HCT116 (cell line): Measurements from ENCODE around the gene FBXO11. TPM values are rescaled to one million over a fixed set of nuclear protein-coding genes. Genes with fewer than 3 reads are reported as not detected.

Experiments used
- ATAC-seq: fragments of 200-7000 bp; cut with Tn5 transposase; 2 replicates; pipeline ENCODE4 v1.9.1; 2020; ENCODE audit warnings: mild to moderate bottlenecking, moderate library complexity
- BruUV-seq: library from RNA; stranded (reverse); fragments of 400-500 nt; replicated peaks from 2 replicates; lab custom pipeline; 2021; lab: Mats Ljungman, UMichigan
- CTCF ChIA-PET: fragments of 300-600 bp; sonication (Branson Sonifier 250); formaldehyde crosslinking; loops from one replicate; lab custom pipeline; 2021; ENCODE audit warnings: antibody characterized with exemption; lab: Charles Lee
- POLR2A ChIA-PET: fragments of 300-600, 350-600 bp; sonication (Branson Sonifier 250); formaldehyde crosslinking; loops from one replicate; lab custom pipeline; 2021; ENCODE audit warnings: antibody characterized with exemption; lab: Charles Lee
- RAD21 ChIA-PET, 2 experiments: fragments of 300-600 bp; sonication (Branson Sonifier 250); formaldehyde crosslinking; loops; one replicate each; lab custom pipeline; 2023; ENCODE audit warnings: low total read pairs in 2 of 2; ENCODE audit not compliant: uncharacterized antibody in 2 of 2, unreplicated experiment in 2 of 2, low non-redundant PET in 1 of 2; lab: Charles Lee
- DNase-seq: peaks from one replicate; pipeline ENCODE4 v3.0.0-alpha.2; 2010; ENCODE audit warnings: low read depth, low spot score
- H2AFZ ChIP-seq: fragments of 200-600 bp; shearing (Covaris generic), sonication (generic); 2 replicates; pipeline ENCODE4 v1.6.1; 2017; ENCODE audit warnings: low read depth, mixed run types, mixed read lengths, antibody characterized with exemption, low read length; ENCODE audit not compliant: poor library complexity, severe bottlenecking
- H3K27ac ChIP-seq: 2 replicates; pipeline ENCODE4 v1.5.1; 2012; ENCODE audit warnings: low read depth, low read length
- H3K27me3 ChIP-seq: fragments of 200-600 bp; sonication (generic); 2 replicates; pipeline ENCODE4 v1.6.1; 2016; ENCODE audit warnings: mixed run types, low read length, mixed read lengths; ENCODE audit not compliant: insufficient read depth
- H3K36me3 ChIP-seq, 2 experiments: fragments of 200-500 bp in 1 of 2; fragments of 200-600 bp in 1 of 2; sonication (Bioruptor generic) in 1 of 2; sonication (generic) in 1 of 2; 2 replicates each; pipeline versions ENCODE4 v1.5.1 to v1.6.1; 2014 to 2016; ENCODE audit warnings: low read length in 2 of 2, inconsistent platforms in 1 of 2, mixed read lengths in 1 of 2, mixed run types in 1 of 2; ENCODE audit not compliant: insufficient read depth in 2 of 2, control insufficient read depth in 1 of 2
- H3K4me1 ChIP-seq, 2 experiments: fragments of 200-600 bp in 1 of 2; sonication (generic) in 1 of 2; 2 replicates each; pipeline versions ENCODE4 v1.5.1 to v1.6.1; 2012 to 2017; ENCODE audit warnings: low read length in 2 of 2, inconsistent platforms in 1 of 2, mild to moderate bottlenecking in 1 of 2, mixed read lengths in 1 of 2, mixed run types in 1 of 2, moderate library complexity in 1 of 2; ENCODE audit not compliant: insufficient read depth in 2 of 2, control insufficient read depth in 1 of 2
- H3K4me2 ChIP-seq: fragments of 200-600 bp; sonication (generic); 2 replicates; pipeline ENCODE4 v1.6.1; 2017; ENCODE audit warnings: mixed run types, low read length, mixed read lengths
- H3K4me3 ChIP-seq, 2 experiments: fragments of 200-600 bp in 1 of 2; sonication (generic) in 1 of 2; replicated peaks in 1 of 2; 2 replicates each; pipeline ENCODE4 v1.5.1; 2011 to 2016; ENCODE audit warnings: low read length in 2 of 2, control low read depth in 1 of 2, low read depth in 1 of 2, mild to moderate bottlenecking in 1 of 2, mixed read lengths in 1 of 2, mixed run types in 1 of 2
- H3K79me2 ChIP-seq: fragments of 200-600 bp; sonication (generic); 2 replicates; pipeline ENCODE4 v1.6.1; 2017; ENCODE audit warnings: mild to moderate bottlenecking, mixed run types, low read length, moderate library complexity, mixed read lengths; ENCODE audit not compliant: insufficient read depth
- H3K9ac ChIP-seq: fragments of 200-600 bp; sonication (generic); 2 replicates; pipeline ENCODE4 v1.6.1; 2016; ENCODE audit warnings: low read length, mixed read lengths
- H3K9me2 ChIP-seq: fragments of 200-600 bp; sonication (generic), shearing (Covaris generic); 2 replicates; pipeline ENCODE4 v1.6.1; 2017; ENCODE audit warnings: mixed run types, mild to moderate bottlenecking, moderate library complexity; ENCODE audit not compliant: insufficient read depth
- H3K9me3 ChIP-seq, 2 experiments: fragments of 200-500 bp in 1 of 2; fragments of 200-600 bp in 1 of 2; sonication (Bioruptor generic) in 1 of 2; sonication (generic) in 1 of 2; 2 replicates each; pipeline ENCODE4 v1.6.1; 2014 to 2017; ENCODE audit warnings: low read length in 2 of 2, mixed read lengths in 2 of 2, inconsistent platforms in 1 of 2, low read depth in 1 of 2, mild to moderate bottlenecking in 1 of 2, mixed run types in 1 of 2, moderate library complexity in 1 of 2; ENCODE audit not compliant: control insufficient read depth in 1 of 2, insufficient read depth in 1 of 2
- H4K20me1 ChIP-seq: fragments of 200-600 bp; sonication (generic), shearing (Covaris generic); 2 replicates; pipeline ENCODE4 v1.6.1; 2017; ENCODE audit warnings: mixed run types, mild to moderate bottlenecking, moderate library complexity; ENCODE audit not compliant: insufficient read depth
- CEBPB ChIP-seq: IDR thresholded peaks from 2 replicates; pipeline ENCODE4 v1.6.1; 2012; ENCODE audit warnings: low read depth
- ELF1 ChIP-seq: IDR thresholded peaks from 2 replicates; pipeline ENCODE4 v1.6.1; 2012; ENCODE audit warnings: low read depth, borderline replicate concordance
- FOSL1 ChIP-seq: IDR thresholded peaks from 2 replicates; pipeline ENCODE4 v1.6.1; 2012; ENCODE audit warnings: low read depth
- POLR2A ChIP-seq: IDR thresholded peaks from 2 replicates; pipeline ENCODE4 v1.7.0; 2011; ENCODE audit warnings: borderline replicate concordance; ENCODE audit not compliant: insufficient read depth, insufficient read length; ENCODE audit errors: extremely low read depth
- POLR2AphosphoS5 ChIP-seq: IDR thresholded peaks from 2 replicates; pipeline ENCODE4 v1.6.1; 2011; ENCODE audit warnings: mild to moderate bottlenecking, low read depth, low read length, moderate library complexity
- REST ChIP-seq: IDR thresholded peaks from 2 replicates; pipeline ENCODE4 v1.6.1; 2012; ENCODE audit warnings: low read depth
- SIN3A ChIP-seq: IDR thresholded peaks from 2 replicates; pipeline ENCODE4 v1.6.1; 2012; ENCODE audit warnings: low read depth
- SRF ChIP-seq: IDR thresholded peaks from 2 replicates; pipeline ENCODE4 v1.6.1; 2012; ENCODE audit warnings: low read depth
- TCF7L2 ChIP-seq: IDR thresholded peaks from 2 replicates; pipeline ENCODE4 v1.7.0; 2011; ENCODE audit warnings: borderline replicate concordance, inconsistent platforms; ENCODE audit not compliant: insufficient read depth, insufficient read length; ENCODE audit errors: extremely low read depth
- ZBTB33 ChIP-seq: IDR thresholded peaks from 2 replicates; pipeline ENCODE4 v1.6.1; 2011; ENCODE audit warnings: mild to moderate bottlenecking, low read length, moderate library complexity; ENCODE audit not compliant: insufficient replicate concordance; ENCODE audit errors: extremely low read depth
- ZFX ChIP-seq: fragments of 450-650 bp; IDR thresholded peaks from 2 replicates; pipeline ENCODE4 v1.6.1; 2017
- intact Hi-C: fragments of 100-400 bp; cut with micrococcal nuclease; formaldehyde crosslinking; loops from 2 replicates; pipeline ENCODE4 v1.10.0; 2022
- total RNA-seq: library from RNA; stranded (reverse); gene quantifications from one replicate; pipeline ENCODE4 v1.2.1, GENCODE V29; 2021; ENCODE audit not compliant: unreplicated experiment

The FBXO11 gene
- total RNA-seq, 1 experiment from 2014 or later = 60.2 TPM

- Histone ChIP-seq H3K9ac (no peak overlapping the region), H4K20me1 (no peaks in the 10 kb centered on the region), H3K4me1 (no peaks in the 10 kb centered on the region), H3K4me3 (no peak overlapping the region), H3K79me2 (no peaks in the 10 kb centered on the region), H3K36me3 (no peaks in the 10 kb centered on the region), H2AFZ (no peak overlapping the region), H3K27me3 (no peaks in the 10 kb centered on the region), H3K9me3 (no peaks in the 10 kb centered on the region), H3K4me2 (no peak overlapping the region), H3K27ac (no peak overlapping the region), H3K9me2 (no peaks in the 10 kb centered on the region)
- intact Hi-C loops = no loop called here
- ChIA-PET POLR2A (no interaction called here), RAD21 (no interaction called here), CTCF (no interaction called here)
- no TSS peak for BruUV-seq
- TF ChIP-seq CEBPB (no peak), SIN3A (no peak), REST (no peak), FOSL1 (no peak), ZBTB33 (no peak), TCF7L2 (no peak), POLR2AphosphoS5 (no peak), SRF (no peak), ELF1 (no peak), ZFX (no peak), POLR2A (no peak)
- ATAC-seq = no peak
- no peak for DNase-seq
These were observed 165.2 kb downstream of the FBXO11 start for GRCh38 chr2:47741101-47741500.

Other genes starting within 250 kb of the FBXO11 start
- 71.2 TPM for gene MSH6, start 123.4 kb downstream of the FBXO11 start, total RNA-seq